SK-N-SH (cell line): ENCODE results near the gene FRMPD4. TPM values are rescaled to one million over a fixed set of nuclear protein-coding genes. Genes with fewer than 3 reads are reported as not detected.

Experiments
- CTCF ChIA-PET: fragments of 300-600, 350-600 bp; formaldehyde crosslinking; extraction: SDS; loops from one replicate; lab custom pipeline; 2021; lab: Yijun Ruan, JAX
- POLR2A ChIA-PET: fragments of 350-600 bp; sonication (Branson Sonifier 250); formaldehyde crosslinking; extraction: SDS; loops from one replicate; lab custom pipeline; 2020; ENCODE audit warnings: antibody characterized with exemption, inconsistent platforms; lab: Yijun Ruan, JAX
- DNase-seq: peaks from one replicate; pipeline ENCODE4 v3.0.0; 2012
- H2AFZ ChIP-seq: fragments of 200-600 bp; sonication (generic); 2 replicates; pipeline ENCODE4 v1.8.1; 2016; ENCODE audit warnings: antibody characterized with exemption, mild to moderate bottlenecking, low read depth
- H3F3A ChIP-seq: fragments of 200-600 bp; sonication (generic); replicated peaks from 2 replicates; pipeline ENCODE3; 2016; ENCODE audit warnings: antibody characterized with exemption, mild to moderate bottlenecking; ENCODE audit not compliant: insufficient read depth
- H3K27ac ChIP-seq, 2 experiments: fragments of 200-500 bp in 1 of 2; fragments of 200-600 bp in 1 of 2; sonication (Bioruptor generic) in 1 of 2; sonication (generic), shearing (Covaris generic) in 1 of 2; 2 replicates each; pipeline versions ENCODE4 v1.5.1 to v1.6.1; 2014 to 2016; ENCODE audit warnings: low read depth in 2 of 2, inconsistent platforms in 1 of 2, low read length in 1 of 2, mild to moderate bottlenecking in 1 of 2, mixed read lengths in 1 of 2
- H3K27me3 ChIP-seq: fragments of 200-600 bp; sonication (generic), shearing (Covaris generic); 2 replicates; pipeline ENCODE4 v1.6.1; 2016; ENCODE audit warnings: mixed run types; ENCODE audit not compliant: insufficient read depth
- H3K36me3 ChIP-seq, 2 experiments: fragments of 200-500 bp in 1 of 2; fragments of 200-600 bp in 1 of 2; sonication (Bioruptor generic) in 1 of 2; sonication (generic) in 1 of 2; replicated peaks in 1 of 2; 2 replicates each; pipeline versions ENCODE3 to v1.5.1; 2014 to 2016; ENCODE audit warnings: low read length in 1 of 2, mild to moderate bottlenecking in 1 of 2; ENCODE audit not compliant: insufficient read depth in 2 of 2, control insufficient read depth in 1 of 2
- H3K4me1 ChIP-seq, 2 experiments: fragments of 200-500 bp in 1 of 2; fragments of 200-600 bp in 1 of 2; sonication (Bioruptor generic) in 1 of 2; sonication (generic), shearing (Covaris generic) in 1 of 2; 2 replicates each; pipeline versions ENCODE4 v1.5.1 to v1.6.1; 2014 to 2016; ENCODE audit warnings: low read depth in 1 of 2, low read length in 1 of 2, mixed run types in 1 of 2; ENCODE audit not compliant: insufficient read depth in 2 of 2, control insufficient read depth in 1 of 2
- H3K4me2 ChIP-seq: fragments of 200-600 bp; sonication (generic), shearing (Covaris generic); 2 replicates; pipeline ENCODE4 v1.6.1; 2017; ENCODE audit warnings: mixed run types
- H3K4me3 ChIP-seq, 2 experiments: fragments of 200-500 bp in 1 of 2; fragments of 200-600 bp in 1 of 2; sonication (Bioruptor generic) in 1 of 2; sonication (generic), shearing (Covaris generic) in 1 of 2; 2 replicates each; pipeline versions ENCODE4 v1.5.1 to v1.8.1; 2014 to 2016; ENCODE audit warnings: low read depth in 2 of 2, inconsistent platforms in 1 of 2, low read length in 1 of 2, mild to moderate bottlenecking in 1 of 2, mixed read lengths in 1 of 2, moderate library complexity in 1 of 2
- H3K79me2 ChIP-seq: fragments of 200-600 bp; sonication (generic); 2 replicates; pipeline ENCODE4 v1.8.1; 2017; ENCODE audit warnings: mild to moderate bottlenecking; ENCODE audit not compliant: insufficient read depth
- H3K9ac ChIP-seq: fragments of 200-600 bp; sonication (generic); 2 replicates; pipeline ENCODE4 v1.6.1; 2017; ENCODE audit warnings: mixed run types
- H3K9me2 ChIP-seq: fragments of 200-600 bp; sonication (generic); 2 replicates; pipeline ENCODE4 v1.6.1; 2017; ENCODE audit warnings: mixed run types
- H3K9me3 ChIP-seq: fragments of 200-600 bp; sonication (generic); 2 replicates; pipeline ENCODE4 v1.6.1; 2017; ENCODE audit warnings: mixed run types, mild to moderate bottlenecking, moderate library complexity
- H4K20me1 ChIP-seq: fragments of 200-600 bp; sonication (generic); 2 replicates; pipeline ENCODE4 v1.6.1; 2017; ENCODE audit warnings: mild to moderate bottlenecking, mixed run types; ENCODE audit not compliant: insufficient read depth
- CHD2 ChIP-seq: fragments of 150-350 bp; IDR thresholded peaks from 2 replicates; pipeline ENCODE4 v1.6.1; 2018; ENCODE audit warnings: low read length; ENCODE audit not compliant: partially characterized antibody
- ELF1 ChIP-seq: IDR thresholded peaks from 2 replicates; pipeline ENCODE4 v1.4.0; 2012
- EP300 ChIP-seq, 2 experiments: IDR thresholded peaks; 2 replicates each; pipeline versions ENCODE4 v1.4.0 to v1.6.1; 2012; ENCODE audit warnings: borderline replicate concordance in 1 of 2, low read depth in 1 of 2, low read length in 1 of 2
- EZH2phosphoT487 ChIP-seq: fragments of 200-600 bp; sonication (generic); IDR thresholded peaks from 2 replicates; pipeline ENCODE4 v1.6.1; 2017; ENCODE audit warnings: low read depth, mixed run types, mild to moderate bottlenecking, antibody characterized with exemption, moderate library complexity, borderline replicate concordance
- FOSL2 ChIP-seq: IDR thresholded peaks from 2 replicates; pipeline ENCODE4 v1.4.0; 2012; ENCODE audit warnings: low read depth, mild to moderate bottlenecking, moderate library complexity, borderline replicate concordance
- FOXM1 ChIP-seq: IDR thresholded peaks from 2 replicates; pipeline ENCODE4 v1.4.0; 2012; ENCODE audit warnings: low read depth, mild to moderate bottlenecking
- GABPA ChIP-seq: IDR thresholded peaks from 2 replicates; pipeline ENCODE4 v1.4.0; 2012; ENCODE audit warnings: low read depth, mild to moderate bottlenecking
- GATA2 ChIP-seq: sonication (generic); formaldehyde crosslinking; IDR thresholded peaks from 2 replicates; pipeline ENCODE4 v1.5.0; 2020; ENCODE audit warnings: mild to moderate bottlenecking, missing genetic modification reagents
- MXI1 ChIP-seq: IDR thresholded peaks from 2 replicates; pipeline ENCODE4 v1.6.1; 2012; ENCODE audit warnings: mild to moderate bottlenecking, low read depth, low read length, improper control_type of control experiment
- NRF1 ChIP-seq: IDR thresholded peaks from 2 replicates; pipeline ENCODE4 v1.6.1; 2012; ENCODE audit warnings: low read depth, mild to moderate bottlenecking, low read length
- POLR2AphosphoS5 ChIP-seq: IDR thresholded peaks from 2 replicates; pipeline ENCODE4 v1.6.1; 2012; ENCODE audit warnings: low read depth, low read length
- RAD21 ChIP-seq: IDR thresholded peaks from 2 replicates; pipeline ENCODE4 v1.6.1; 2012; ENCODE audit warnings: mild to moderate bottlenecking, low read length
- REST ChIP-seq: IDR thresholded peaks from 2 replicates; pipeline ENCODE4 v1.6.1; 2012; ENCODE audit warnings: mild to moderate bottlenecking, low read depth, low read length, moderate library complexity
- RFX5 ChIP-seq: IDR thresholded peaks from 2 replicates; pipeline ENCODE4 v1.6.1; 2012; ENCODE audit warnings: mild to moderate bottlenecking, improper control_type of control experiment, low read length
- RXRA ChIP-seq: IDR thresholded peaks from 2 replicates; pipeline ENCODE4 v1.4.0; 2012; ENCODE audit warnings: low read depth, mild to moderate bottlenecking, borderline replicate concordance
- SMC3 ChIP-seq: IDR thresholded peaks from 2 replicates; pipeline ENCODE4 v1.6.1; 2012; ENCODE audit warnings: low read depth, low read length, improper control_type of control experiment
- TAF1 ChIP-seq: IDR thresholded peaks from 2 replicates; pipeline ENCODE4 v1.6.1; 2012; ENCODE audit warnings: low read depth, mild to moderate bottlenecking, low read length, moderate library complexity, borderline replicate concordance
- TCF12 ChIP-seq: IDR thresholded peaks from 2 replicates; pipeline ENCODE4 v1.4.0; 2012
- USF2 ChIP-seq: fragments of 150-350 bp; IDR thresholded peaks from 2 replicates; pipeline ENCODE4 v1.6.1; 2017; ENCODE audit warnings: antibody characterized with exemption, low read length, low read depth, borderline replicate concordance
- YY1 ChIP-seq: IDR thresholded peaks from 2 replicates; pipeline ENCODE4 v1.4.0; 2012; ENCODE audit warnings: low read depth, mild to moderate bottlenecking
- WGBS: methylation state at CpG from one replicate; pipeline ENCODE4 v1.1.6; 2017; ENCODE audit warnings: low lambda C conversion rate; 5-methylcytosine and 5-hydroxymethylcytosine counted together
- polyA plus RNA-seq, 3 experiments: library from polyadenylated mRNA; depleted of rRNA; stranded (reverse); fragments of >200 nt; gene quantifications; 2 replicates each; pipeline ENCODE4 v1.2.3, GENCODE V29; 2012
- TF ChIP-seq, protein P1 (sequence below): IDR thresholded peaks from 2 replicates; pipeline ENCODE4 v1.4.0; 2012; ENCODE audit warnings: low read depth, borderline replicate concordance
- TF ChIP-seq, protein P2 (sequence below): IDR thresholded peaks from 2 replicates; pipeline ENCODE4 v1.4.0; 2012; ENCODE audit warnings: low read depth

Gene FRMPD4
- polyA plus RNA-seq, 1 of the 3 experiments (the other 2 are of a cell fraction): not detected

DNA sequence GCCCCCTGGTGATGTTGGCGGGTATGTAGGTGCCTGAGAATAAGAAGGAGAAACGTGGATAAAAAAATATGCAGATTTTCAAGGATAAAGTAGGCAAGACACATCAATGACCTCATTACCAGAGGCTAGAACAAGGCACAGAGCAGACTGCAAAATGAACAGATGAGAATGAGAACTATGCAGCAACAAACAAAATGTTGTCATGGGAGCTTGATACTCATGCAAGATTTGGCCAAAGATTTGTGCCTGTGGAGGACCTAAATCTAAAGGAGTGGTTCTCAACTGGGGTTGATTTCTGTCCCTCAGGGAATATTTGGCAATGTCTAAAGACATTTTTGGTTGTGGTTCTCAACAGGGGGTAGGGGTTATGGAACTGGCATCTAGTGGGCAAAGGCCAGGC lies 177.3 kb downstream of the FRMPD4 start:
- H3K27ac ChIP-seq: no peak overlapping the region
- no peaks in the 10 kb centered on the region for H4K20me1 ChIP-seq
- H3K4me3 ChIP-seq: no peak overlapping the region
- H3K27me3 ChIP-seq: 0 out of 2 replicates have a peak, but pooled peaks cover 5% of the 10 kb centered on the region
- H3K4me1 ChIP-seq: no peaks in the 10 kb centered on the region
- no peaks in the 10 kb centered on the region for H3K79me2 ChIP-seq
- no peak overlapping the region for H3K4me2 ChIP-seq
- no peaks in the 10 kb centered on the region for H3K9me2 ChIP-seq
- H2AFZ ChIP-seq: no peak overlapping the region
- 9% methylated on average over 2 of the region's 2 CpGs for WGBS
- H3K9ac ChIP-seq: no peak overlapping the region
- CTCF ChIA-PET: no interaction called here
- DNase-seq: no peak
- no peak for TF ChIP-seq RFX5
- TF ChIP-seq GABPA: no peak
- no peak for TF ChIP-seq SMC3
- TF ChIP-seq RAD21: no peak
- no peak for TF ChIP-seq EP300 (IDR thresholded peaks at IDR 0.05; ENCODE audit: borderline replicate concordance in 1 of 2, low read depth in 1 of 2, low read length in 1 of 2)
- TF ChIP-seq MXI1: no peak
- TF ChIP-seq ELF1: no peak
- no peak for TF ChIP-seq YY1
- no peak for TF ChIP-seq USF2
- no peak for TF ChIP-seq TCF12
- no peak for TF ChIP-seq GATA2 (CRISPR knock-in tag)
- TF ChIP-seq EZH2phosphoT487: no peak
- TF ChIP-seq, all 33 proteins: peak for 0
- no peaks in the 10 kb centered on the region for H3K9me3 ChIP-seq
- POLR2A ChIA-PET: no interaction called here
- no peaks in the 10 kb centered on the region for H3F3A ChIP-seq
- H3K36me3 ChIP-seq: no peaks in the 10 kb centered on the region

DNA sequence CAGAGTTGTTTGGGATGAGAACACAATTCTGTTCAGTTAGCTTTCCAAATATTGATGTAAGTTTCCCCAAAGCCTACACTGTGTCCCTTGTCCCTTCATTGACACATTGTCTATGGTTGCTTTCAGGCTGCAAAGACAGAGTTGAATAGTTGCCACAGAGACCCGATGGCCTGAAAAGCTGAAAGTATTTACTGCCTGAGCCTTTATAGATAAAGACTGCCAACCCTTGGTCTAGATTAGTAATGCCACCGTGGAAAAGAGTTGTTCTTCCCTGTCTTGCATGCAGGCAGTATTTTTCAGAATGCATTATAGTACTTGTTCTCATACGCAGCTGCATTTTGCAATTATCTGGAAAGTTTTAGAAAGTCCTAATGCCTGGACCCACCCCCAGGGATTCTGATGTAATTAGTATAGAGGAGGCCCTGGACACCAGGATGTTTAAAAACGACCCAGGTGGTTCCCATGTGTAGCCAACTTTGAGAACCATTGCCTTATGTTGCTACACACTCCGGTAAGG lies 180.8 kb downstream of the FRMPD4 start:
- H3K27me3 ChIP-seq: no peaks in the 10 kb centered on the region
- POLR2A ChIA-PET: no interaction called here
- no peak overlapping the region for H3K27ac ChIP-seq
- no peak overlapping the region for H3K4me2 ChIP-seq
- H4K20me1 ChIP-seq: no peaks in the 10 kb centered on the region
- no peaks in the 10 kb centered on the region for H3K4me1 ChIP-seq
- no peaks in the 10 kb centered on the region for H3K79me2 ChIP-seq
- DNase-seq: no peak
- CTCF ChIA-PET: no interaction called here
- H3K9ac ChIP-seq: no peak overlapping the region
- TF ChIP-seq FOXM1: no peak
- TF ChIP-seq TCF12: no peak
- no peak for TF ChIP-seq POLR2AphosphoS5
- TF ChIP-seq USF2: no peak
- TF ChIP-seq, protein P1, sequence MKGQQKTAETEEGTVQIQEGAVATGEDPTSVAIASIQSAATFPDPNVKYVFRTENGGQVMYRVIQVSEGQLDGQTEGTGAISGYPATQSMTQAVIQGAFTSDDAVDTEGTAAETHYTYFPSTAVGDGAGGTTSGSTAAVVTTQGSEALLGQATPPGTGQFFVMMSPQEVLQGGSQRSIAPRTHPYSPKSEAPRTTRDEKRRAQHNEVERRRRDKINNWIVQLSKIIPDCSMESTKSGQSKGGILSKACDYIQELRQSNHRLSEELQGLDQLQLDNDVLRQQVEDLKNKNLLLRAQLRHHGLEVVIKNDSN: no peak
- TF ChIP-seq, protein P2, sequence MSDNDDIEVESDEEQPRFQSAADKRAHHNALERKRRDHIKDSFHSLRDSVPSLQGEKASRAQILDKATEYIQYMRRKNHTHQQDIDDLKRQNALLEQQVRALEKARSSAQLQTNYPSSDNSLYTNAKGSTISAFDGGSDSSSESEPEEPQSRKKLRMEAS: no peak
- no peak for TF ChIP-seq ELF1
- TF ChIP-seq SMC3: no peak
- TF ChIP-seq FOSL2: no peak
- no peak for TF ChIP-seq NRF1
- no peak for TF ChIP-seq CHD2
- no peak for TF ChIP-seq RAD21
- TF ChIP-seq REST: no peak
- no peak for TF ChIP-seq TAF1
- no peak for TF ChIP-seq RXRA
- TF ChIP-seq GABPA: no peak
- WGBS: 4% methylated on average over 5 of the region's 5 CpGs
- H3K9me2 ChIP-seq: no peaks in the 10 kb centered on the region
- H3K36me3 ChIP-seq: no peaks in the 10 kb centered on the region
- no peak overlapping the region for H2AFZ ChIP-seq
- no peaks in the 10 kb centered on the region for H3F3A ChIP-seq
- H3K4me3 ChIP-seq: no peak overlapping the region
- no peaks in the 10 kb centered on the region for H3K9me3 ChIP-seq
